Cardiac fibroblast (primary cell): ENCODE data around the gene PNPLA1.

Experiments used
- DNase-seq, 2 donors: peaks; one replicate each; pipeline versions ENCODE4 v3.0.0 to v3.0.0-alpha.2; 2010; ENCODE audit warnings: low read depth in 2 of 2
- H3K4me3 ChIP-seq, 2 donors: replicated peaks in 1 of 2; 1 replicate in 1 of 2; 2 replicates in 1 of 2; pipeline ENCODE4 v1.5.1; 2011; ENCODE audit warnings: low read depth in 2 of 2, low read length in 2 of 2, mild to moderate bottlenecking in 2 of 2, moderate library complexity in 1 of 2
- CTCF ChIP-seq: IDR thresholded peaks from one replicate; pipeline ENCODE4 v1.5.1; 2011; ENCODE audit warnings: low read depth, mild to moderate bottlenecking, low read length, inconsistent platforms

PNPLA1 gene, protein sequence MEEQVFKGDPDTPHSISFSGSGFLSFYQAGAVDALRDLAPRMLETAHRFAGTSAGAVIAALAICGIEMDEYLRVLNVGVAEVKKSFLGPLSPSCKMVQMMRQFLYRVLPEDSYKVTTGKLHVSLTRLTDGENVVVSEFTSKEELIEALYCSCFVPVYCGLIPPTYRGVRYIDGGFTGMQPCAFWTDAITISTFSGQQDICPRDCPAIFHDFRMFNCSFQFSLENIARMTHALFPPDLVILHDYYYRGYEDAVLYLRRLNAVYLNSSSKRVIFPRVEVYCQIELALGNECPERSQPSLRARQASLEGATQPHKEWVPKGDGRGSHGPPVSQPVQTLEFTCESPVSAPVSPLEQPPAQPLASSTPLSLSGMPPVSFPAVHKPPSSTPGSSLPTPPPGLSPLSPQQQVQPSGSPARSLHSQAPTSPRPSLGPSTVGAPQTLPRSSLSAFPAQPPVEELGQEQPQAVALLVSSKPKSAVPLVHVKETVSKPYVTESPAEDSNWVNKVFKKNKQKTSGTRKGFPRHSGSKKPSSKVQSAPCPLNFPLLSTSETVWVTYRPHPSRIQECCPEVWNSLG

GRCh38 chr6:36269834-36270705 lies at the start of gene PNPLA1:
Gene PNPLA1 (plus strand): TSS chr6:36270060. CDS start chr6:36270460, 400 bp downstream.
- DNase-seq, result no peak
- no peak for TF ChIP-seq CTCF
- no peak within 1 kb of the TSS for H3K4me3 ChIP-seq

- DNase-seq, result no peak
- no peak overlapping the region for H3K4me3 ChIP-seq
- TF ChIP-seq CTCF, result no peak
Measured at GRCh38 chr6:36220226-36220625, 49.6 kb upstream of the PNPLA1 start.

DNA sequence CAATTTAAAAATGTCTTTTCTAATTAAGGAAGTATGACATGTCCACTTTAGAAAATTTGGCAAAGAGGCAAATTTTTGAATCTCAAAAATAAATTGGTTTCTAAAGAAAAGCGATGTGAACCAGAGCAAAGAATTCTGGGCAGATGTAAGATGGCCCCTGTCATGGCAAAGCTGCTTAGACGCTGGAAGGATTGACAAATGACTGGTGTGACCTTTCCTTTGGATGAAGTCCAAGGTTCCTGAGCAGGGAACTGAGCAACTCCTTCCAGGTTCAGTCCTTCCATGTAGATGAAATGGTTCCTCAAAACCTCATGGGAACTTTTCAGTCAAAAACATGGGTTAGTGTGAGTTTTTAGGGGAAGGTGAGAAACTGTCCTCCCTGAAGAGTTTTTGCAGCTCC lies 48.2 kb upstream of the PNPLA1 start:
- TF ChIP-seq CTCF, result no peak
- H3K4me3 ChIP-seq, result no peak overlapping the region
- no peak for DNase-seq

- DNase-seq, result no peak
- no peak overlapping the region for H3K4me3 ChIP-seq
- TF ChIP-seq CTCF, result no peak
Measured at GRCh38 chr6:36222924-36223323, 46.9 kb upstream of the PNPLA1 start.

- H3K4me3 ChIP-seq, result no peak overlapping the region
- DNase-seq, result peak; percentile 7 to 24
- TF ChIP-seq CTCF, result no peak
Measured at GRCh38 chr6:36223706-36224105, 46.2 kb upstream of the PNPLA1 start.

GRCh38 chr6:36224918-36225461 lies 44.9 kb upstream of the PNPLA1 start:
- no peak for TF ChIP-seq CTCF
- peak; percentile 14 to 57 for DNase-seq
- H3K4me3 ChIP-seq, result no peak overlapping the region
